GM21423 (cell line): ENCODE data around the gene USP17L10.
"Not testable (repeated sequence)": the region's sequence is repeated elsewhere in the genome, so short reads cannot be mapped to it uniquely, and the experiment has no call there.

Experiments used
- ATAC-seq: cut with Tn5 transposase; IDR thresholded peaks from one replicate; pipeline ENCODE4 v1.9.1; 2021; ENCODE audit warnings: mild to moderate bottlenecking, moderate library complexity; ENCODE audit not compliant: unreplicated experiment

The USP17L10 gene, protein sequence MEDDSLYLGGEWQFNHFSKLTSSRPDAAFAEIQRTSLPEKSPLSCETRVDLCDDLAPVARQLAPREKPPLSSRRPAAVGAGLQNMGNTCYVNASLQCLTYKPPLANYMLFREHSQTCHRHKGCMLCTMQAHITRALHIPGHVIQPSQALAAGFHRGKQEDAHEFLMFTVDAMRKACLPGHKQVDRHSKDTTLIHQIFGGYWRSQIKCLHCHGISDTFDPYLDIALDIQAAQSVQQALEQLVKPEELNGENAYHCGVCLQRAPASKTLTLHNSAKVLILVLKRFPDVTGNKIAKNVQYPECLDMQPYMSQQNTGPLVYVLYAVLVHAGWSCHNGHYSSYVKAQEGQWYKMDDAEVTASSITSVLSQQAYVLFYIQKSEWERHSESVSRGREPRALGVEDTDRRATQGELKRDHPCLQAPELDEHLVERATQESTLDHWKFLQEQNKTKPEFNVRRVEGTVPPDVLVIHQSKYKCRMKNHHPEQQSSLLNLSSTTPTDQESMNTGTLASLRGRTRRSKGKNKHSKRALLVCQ

DNA sequence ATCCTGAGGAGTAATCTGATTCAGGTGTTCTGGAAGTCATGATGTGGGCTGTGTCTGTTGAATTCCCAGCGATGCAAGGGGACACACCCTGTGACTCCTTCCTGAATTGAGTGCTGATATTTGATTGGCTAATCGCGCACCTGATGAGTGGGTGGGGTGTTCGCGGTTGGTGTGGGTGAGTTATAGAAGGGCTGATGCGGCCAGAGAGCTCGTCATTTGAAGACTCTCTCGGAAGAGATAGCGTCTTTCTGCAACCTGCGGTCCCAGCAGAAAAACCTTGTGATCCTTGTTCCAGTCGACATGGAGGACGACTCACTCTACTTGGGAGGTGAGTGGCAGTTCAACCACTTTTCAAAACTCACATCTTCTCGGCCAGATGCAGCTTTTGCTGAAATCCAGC lies at the start of gene USP17L10:
TSS of gene USP17L10 (plus strand) at position 301 of the 400 bp plus-strand sequence. CDS start at position 301, 0 bp downstream.
- not testable (repeated sequence) for ATAC-seq

DNA sequence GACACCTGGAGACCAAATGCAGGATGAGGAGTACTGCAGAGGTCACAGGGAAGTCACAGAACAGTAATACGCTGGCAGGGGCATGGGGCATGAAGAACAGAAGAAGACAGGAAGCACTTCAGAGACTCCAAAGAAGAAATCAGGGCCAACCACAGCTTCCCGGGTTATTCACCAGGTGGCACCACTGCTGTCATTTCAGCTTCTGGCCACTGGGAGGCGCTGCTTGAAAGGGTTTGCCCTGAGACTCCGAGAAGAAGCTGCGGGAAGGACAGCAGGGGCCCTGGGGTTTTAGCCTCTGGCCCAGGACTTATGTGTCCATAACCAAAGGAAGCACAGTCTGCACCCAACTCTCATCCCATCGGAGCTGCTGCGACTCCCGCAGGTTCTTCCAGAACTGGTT lies 44.5 kb upstream of the USP17L10 start:
- ATAC-seq: not testable (repeated sequence)

DNA sequence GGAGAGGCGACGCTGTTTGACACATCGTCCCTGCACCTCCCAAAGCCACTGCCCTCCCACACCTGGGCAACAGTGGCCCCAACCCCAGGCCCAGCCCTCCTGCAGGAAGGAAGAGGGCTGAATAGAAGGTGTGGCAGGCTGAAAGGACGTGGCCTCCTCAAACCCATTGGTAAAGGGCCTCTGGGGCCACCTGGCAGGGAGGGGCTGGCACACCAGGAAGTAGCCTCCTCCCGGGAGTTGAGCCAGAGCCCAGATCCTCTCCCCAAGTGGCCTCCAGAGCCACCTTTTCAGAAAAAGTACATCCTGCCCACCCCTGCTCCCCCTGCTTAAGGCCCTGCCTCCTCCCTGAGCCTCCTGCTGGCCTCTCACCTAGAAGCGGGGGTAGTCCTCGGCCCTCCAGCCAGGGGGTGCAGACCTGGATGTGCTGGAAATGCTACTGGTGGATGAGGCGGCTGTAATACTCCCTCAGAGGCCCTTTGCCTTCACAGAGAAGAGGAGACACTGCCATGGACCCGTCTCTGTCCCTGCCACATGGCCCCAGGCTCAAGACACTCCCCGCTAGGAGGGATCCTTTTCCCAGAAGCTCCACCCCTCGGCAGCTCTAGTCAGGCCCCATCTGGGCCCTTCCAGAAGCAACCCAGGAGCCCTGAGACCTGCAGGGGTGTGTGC lies 40.5 kb upstream of the USP17L10 start, which contains the start of gene FAM90A26:
TSS of gene FAM90A26 (plus strand) at position 619 of the 669 bp plus-strand sequence. CDS start 2,764 bp downstream, outside the sequence.
- ATAC-seq: not testable (repeated sequence)

DNA sequence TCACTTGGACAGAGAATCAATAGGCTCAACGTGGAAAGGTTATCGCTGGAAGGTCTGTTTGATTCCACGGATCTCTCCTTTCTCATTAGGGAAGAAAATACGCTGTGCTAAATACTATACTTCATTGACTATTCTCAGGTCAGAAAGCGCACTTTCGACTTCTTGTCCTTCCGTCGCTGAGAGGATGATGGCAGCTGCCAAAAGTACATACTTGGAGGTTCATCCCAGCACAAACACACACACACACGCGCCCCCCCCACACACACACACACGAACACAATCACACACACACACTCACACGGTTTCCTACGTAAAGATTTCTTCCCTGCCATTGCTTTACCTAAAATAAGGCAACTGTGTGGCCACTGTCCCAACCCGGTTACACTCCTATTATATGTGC lies 4.2 kb downstream of the USP17L10 start:
- not testable (repeated sequence) for ATAC-seq

DNA sequence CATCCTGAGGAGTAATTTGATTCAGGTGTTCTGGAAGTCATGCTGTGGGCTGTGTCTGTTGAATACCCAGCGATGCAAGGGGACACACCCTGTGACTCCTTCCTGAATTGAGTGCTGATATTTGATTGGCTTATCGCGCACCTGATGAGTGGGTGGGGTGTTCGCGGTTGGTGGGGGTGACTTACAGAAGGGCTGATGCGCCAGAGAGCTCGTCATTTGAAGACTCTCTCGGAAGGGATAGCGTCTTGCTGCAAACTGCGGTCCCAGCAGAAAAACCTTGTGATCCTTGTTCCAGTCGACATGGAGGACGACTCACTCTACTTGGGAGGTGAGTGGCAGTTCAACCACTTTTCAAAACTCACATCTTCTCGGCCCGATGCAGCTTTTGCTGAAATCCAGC lies 4.6 kb downstream of the USP17L10 start, which contains the start of gene USP17L11:
TSS of gene USP17L11 (plus strand) at position 301 of the 400 bp plus-strand sequence. CDS start at position 301, 0 bp downstream.
- not testable (repeated sequence) for ATAC-seq

DNA sequence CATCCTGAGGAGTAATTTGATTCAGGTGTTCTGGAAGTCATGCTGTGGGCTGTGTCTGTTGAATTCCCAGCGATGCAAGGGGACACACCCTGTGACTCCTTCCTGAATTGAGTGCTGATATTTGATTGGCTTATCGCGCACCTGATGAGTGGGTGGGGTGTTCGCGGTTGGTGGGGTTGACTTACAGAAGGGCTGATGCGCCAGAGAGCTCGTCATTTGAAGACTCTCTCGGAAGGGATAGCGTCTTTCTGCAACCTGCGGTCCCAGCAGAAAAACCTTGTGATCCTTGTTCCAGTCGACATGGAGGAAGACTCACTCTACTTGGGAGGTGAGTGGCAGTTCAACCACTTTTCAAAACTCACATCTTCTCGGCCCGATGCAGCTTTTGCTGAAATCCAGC lies 9.4 kb downstream of the USP17L10 start, which contains the start of gene USP17L12:
TSS of gene USP17L12 (plus strand) at position 301 of the 400 bp plus-strand sequence. CDS start at position 301, 0 bp downstream.
- ATAC-seq: not testable (repeated sequence)

DNA sequence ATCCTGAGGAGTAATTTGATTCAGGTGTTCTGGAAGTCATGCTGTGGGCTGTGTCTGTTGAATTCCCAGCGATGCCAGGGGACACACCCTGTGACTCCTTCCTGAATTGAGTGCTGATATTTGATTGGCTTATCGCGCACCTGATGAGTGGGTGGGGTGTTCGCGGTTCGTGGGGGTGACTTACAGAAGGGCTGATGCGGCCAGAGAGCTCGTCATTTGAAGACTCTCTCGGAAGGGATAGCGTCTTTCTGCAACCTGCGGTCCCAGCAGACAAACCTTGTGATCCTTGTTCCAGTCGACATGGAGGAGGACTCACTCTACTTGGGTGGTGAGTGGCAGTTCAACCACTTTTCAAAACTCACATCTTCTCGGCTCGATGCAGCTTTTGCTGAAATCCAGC lies 14.1 kb downstream of the USP17L10 start, which contains the start of gene USP17L13:
TSS of gene USP17L13 (plus strand) at position 301 of the 400 bp plus-strand sequence. CDS start at position 301, 0 bp downstream.
- ATAC-seq: not testable (repeated sequence)

DNA sequence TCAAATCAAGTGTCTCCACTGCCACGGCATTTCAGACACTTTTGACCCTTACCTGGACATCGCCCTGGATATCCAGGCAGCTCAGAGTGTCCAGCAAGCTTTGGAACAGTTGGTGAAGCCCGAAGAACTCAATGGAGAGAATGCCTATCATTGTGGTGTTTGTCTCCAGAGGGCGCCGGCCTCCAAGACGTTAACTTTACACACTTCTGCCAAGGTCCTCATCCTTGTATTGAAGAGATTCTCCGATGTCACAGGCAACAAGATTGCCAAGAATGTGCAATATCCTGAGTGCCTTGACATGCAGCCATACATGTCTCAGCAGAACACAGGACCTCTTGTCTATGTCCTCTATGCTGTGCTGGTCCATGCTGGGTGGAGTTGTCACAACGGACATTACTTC lies 19.8 kb downstream of the USP17L10 start:
- not testable (repeated sequence) for ATAC-seq

DNA sequence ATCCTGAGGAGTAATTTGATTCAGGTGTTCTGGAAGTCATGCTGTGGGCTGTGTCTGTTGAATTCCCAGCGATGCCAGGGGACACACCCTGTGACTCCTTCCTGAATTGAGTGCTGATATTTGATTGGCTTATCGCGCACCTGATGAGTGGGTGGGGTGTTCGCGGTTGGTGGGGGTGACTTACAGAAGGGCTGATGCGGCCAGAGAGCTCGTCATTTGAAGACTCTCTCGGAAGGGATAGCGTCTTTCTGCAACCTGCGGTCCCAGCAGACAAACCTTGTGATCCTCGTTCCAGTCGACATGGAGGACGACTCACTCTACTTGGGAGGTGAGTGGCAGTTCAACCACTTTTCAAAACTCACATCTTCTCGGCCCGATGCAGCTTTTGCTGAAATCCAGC lies 23.6 kb downstream of the USP17L10 start, which contains the start of gene USP17L15:
TSS of gene USP17L15 (plus strand) at position 301 of the 400 bp plus-strand sequence. CDS start at position 301, 0 bp downstream.
- ATAC-seq: not testable (repeated sequence)

DNA sequence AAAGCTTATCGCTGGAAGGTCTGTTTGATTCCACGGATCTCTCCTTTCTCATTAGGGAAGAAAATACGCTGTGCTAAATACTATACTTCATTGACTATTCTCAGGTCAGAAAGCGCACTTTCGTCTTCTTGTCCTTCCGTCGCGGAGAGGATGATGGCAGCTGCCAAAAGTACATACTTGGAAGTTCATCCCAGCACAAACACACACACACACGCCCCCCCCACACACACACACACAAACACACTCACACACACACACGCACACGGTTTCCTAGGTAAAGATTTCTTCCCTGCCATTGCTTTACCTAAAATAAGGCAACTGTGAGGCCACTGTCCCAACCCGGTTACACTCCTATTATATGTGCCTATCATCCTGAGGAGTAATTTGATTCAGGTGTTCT lies 28.0 kb downstream of the USP17L10 start:
- ATAC-seq: not testable (repeated sequence)

DNA sequence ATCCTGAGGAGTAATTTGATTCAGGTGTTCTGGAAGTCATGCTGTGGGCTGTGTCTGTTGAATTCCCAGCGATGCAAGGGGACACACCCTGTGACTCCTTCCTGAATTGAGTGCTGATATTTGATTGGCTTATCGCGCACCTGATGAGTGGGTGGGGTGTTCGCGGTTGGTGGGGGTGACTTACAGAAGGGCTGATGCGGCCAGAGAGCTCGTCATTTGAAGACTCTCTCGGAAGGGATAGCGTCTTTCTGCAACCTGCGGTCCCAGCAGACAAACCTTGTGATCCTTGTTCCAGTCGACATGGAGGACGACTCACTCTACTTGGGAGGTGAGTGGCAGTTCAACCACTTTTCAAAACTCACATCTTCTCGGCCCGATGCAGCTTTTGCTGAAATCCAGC lies 33.1 kb downstream of the USP17L10 start, which contains the start of gene USP17L17:
TSS of gene USP17L17 (plus strand) at position 301 of the 400 bp plus-strand sequence. CDS start at position 301, 0 bp downstream.
- not testable (repeated sequence) for ATAC-seq

DNA sequence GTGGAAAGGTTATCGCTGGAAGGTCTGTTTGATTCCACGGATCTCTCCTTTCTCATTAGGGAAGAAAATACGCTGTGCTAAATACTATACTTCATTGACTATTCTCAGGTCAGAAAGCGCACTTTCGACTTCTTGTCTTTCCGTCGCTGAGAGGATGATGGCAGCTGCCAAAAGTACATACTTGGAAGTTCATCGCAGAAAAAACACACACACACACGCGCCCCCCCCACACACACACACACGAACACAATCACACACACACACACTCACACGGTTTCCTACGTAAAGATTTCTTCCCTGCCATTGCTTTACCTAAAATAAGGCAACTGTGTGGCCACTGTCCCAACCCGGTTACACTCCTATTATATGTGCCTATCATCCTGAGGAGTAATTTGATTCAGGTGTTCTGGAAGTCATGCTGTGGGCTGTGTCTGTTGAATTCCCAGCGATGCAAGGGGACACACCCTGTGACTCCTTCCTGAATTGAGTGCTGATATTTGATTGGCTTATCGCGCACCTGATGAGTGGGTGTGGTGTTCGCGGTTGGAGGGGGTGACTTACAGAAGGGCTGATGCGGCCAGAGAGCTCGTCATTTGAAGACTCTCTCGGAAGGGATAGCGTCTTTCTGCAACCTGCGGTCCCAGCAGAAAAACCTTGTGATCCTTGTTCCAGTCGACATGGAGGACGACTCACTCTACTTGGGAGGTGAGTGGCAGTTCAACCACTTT lies 37.7 kb downstream of the USP17L10 start, which contains the start of gene USP17L18:
TSS of gene USP17L18 (plus strand) at position 678 of the 728 bp plus-strand sequence. CDS start at position 678, 0 bp downstream.
- not testable (repeated sequence) for ATAC-seq

DNA sequence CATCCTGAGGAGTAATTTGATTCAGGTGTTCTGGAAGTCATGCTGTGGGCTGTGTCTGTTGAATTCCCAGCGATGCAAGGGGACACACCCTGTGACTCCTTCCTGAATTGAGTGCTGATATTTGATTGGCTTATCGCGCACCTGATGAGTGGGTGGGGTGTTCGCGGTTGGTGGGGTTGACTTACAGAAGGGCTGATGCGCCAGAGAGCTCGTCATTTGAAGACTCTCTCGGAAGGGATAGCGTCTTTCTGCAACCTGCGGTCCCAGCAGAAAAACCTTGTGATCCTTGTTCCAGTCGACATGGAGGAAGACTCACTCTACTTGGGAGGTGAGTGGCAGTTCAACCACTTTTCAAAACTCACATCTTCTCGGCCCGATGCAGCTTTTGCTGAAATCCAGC lies 42.6 kb downstream of the USP17L10 start, which contains the start of gene USP17L19:
TSS of gene USP17L19 (plus strand) at position 301 of the 400 bp plus-strand sequence. CDS start at position 301, 0 bp downstream.
- ATAC-seq: not testable (repeated sequence)

DNA sequence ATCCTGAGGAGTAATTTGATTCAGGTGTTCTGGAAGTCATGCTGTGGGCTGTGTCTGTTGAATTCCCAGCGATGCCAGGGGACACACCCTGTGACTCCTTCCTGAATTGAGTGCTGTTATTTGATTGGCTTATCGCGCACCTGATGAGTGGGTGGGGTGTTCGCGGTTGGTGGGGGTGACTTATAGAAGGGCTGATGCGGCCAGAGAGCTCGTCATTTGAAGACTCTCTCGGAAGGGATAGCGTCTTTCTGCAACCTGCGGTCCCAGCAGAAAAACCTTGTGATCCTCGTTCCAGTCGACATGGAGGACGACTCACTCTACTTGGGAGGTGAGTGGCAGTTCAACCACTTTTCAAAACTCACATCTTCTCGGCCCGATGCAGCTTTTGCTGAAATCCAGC lies 47.4 kb downstream of the USP17L10 start, which contains the start of gene USP17L20:
TSS of gene USP17L20 (plus strand) at position 301 of the 400 bp plus-strand sequence. CDS start at position 301, 0 bp downstream.
- not testable (repeated sequence) for ATAC-seq
